ENCODE data around the gene SLC6A11. TPM values are rescaled to one million over a fixed set of nuclear protein-coding genes. Genes with fewer than 3 reads are reported as not detected.

The SLC6A11 gene
- total and polyA plus RNA-seq, 7 donors, result 0.06 TPM; not detected in 6

DNA sequence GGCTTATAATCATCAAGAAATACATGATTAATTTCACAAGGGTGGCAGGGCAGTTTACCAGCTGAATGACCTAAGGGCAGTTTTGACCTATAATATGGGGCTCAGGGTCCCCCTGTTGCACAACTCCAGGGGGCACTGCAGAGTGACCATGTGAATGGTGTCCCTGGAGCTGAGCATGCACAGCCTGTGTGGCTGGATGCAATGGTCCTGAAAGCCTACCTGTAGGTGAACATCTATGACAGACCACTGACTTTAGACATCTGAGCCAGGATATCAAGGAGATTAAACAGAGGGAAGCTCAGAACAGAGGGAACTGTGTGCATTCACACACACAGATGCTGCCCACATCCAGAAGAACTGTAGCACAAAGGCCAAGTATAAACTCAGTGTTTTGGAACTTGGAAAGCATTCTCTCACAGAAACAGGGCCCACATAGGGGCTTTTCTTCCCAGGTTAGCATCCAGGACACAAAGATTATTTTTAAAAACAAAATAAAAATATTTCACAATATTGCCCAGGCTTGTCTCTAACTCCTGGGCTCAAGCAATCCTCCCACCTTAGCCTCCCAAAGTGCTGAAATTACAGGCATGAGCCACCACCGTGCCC lies 7.8 kb upstream of the SLC6A11 start:
- Histone ChIP-seq H3K4me3 (no peak overlapping the region), H3K36me3 (ENCODE audit: insufficient read depth in 1 of 2, low read depth in 1 of 2) (no peaks in the 10 kb centered on the region), H3K27ac (no peak overlapping the region), H3K9me3 (no peaks in the 10 kb centered on the region), H3K27me3 (ENCODE audit: insufficient read depth in 3 of 3, low read length in 2 of 3) (peaks cover 0 to 16% (median 1%) of the 10 kb centered on the region in 3 donors), H3K4me1 (no peaks in the 10 kb centered on the region)
- 66 to 77% (median 77%) methylated on average over 1 of the region's 1 CpG for WGBS, 3 donors
- TF ChIP-seq, protein P1, sequence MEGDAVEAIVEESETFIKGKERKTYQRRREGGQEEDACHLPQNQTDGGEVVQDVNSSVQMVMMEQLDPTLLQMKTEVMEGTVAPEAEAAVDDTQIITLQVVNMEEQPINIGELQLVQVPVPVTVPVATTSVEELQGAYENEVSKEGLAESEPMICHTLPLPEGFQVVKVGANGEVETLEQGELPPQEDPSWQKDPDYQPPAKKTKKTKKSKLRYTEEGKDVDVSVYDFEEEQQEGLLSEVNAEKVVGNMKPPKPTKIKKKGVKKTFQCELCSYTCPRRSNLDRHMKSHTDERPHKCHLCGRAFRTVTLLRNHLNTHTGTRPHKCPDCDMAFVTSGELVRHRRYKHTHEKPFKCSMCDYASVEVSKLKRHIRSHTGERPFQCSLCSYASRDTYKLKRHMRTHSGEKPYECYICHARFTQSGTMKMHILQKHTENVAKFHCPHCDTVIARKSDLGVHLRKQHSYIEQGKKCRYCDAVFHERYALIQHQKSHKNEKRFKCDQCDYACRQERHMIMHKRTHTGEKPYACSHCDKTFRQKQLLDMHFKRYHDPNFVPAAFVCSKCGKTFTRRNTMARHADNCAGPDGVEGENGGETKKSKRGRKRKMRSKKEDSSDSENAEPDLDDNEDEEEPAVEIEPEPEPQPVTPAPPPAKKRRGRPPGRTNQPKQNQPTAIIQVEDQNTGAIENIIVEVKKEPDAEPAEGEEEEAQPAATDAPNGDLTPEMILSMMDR (IDR thresholded peaks at IDR 0.05), result no peak
- DNase-seq (no peak), ATAC-seq (no peak)
- intact Hi-C loops (cut with DNase I), result no loop called here

DNA sequence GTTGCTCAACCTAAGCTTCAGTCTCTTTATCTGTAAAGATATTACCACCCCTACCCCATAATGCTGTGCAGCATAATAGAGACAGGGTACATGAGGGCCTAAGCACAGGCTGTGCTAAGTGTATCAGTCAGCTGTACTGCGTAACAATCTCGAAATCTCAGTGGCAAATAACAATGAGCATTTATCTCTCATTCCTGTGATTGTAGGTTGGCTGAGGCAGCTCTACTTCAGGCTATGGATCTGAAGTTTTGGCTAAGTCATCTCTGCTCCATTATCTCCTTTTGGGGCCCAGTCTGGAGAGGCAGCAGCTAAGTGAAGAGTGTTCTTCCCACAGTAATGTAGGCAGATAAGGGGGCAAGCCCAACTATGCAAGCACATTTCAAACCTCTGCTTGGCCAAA lies 7.1 kb upstream of the SLC6A11 start:
- no peak overlapping the region for H3K27ac ChIP-seq
- peaks cover 0 to 14% (median 1%) of the 10 kb centered on the region in 3 donors for H3K27me3 ChIP-seq (ENCODE audit: insufficient read depth in 3 of 3, low read length in 2 of 3)
- no peak overlapping the region for H3K4me3 ChIP-seq
- H3K4me1 ChIP-seq, result no peaks in the 10 kb centered on the region
- 83 to 86% (median 85%) methylated on average over 2 of the region's 2 CpGs for whole genome bisulfite sequencing, 3 donors
- intact Hi-C loops (cut with DNase I), result no loop called here
- no peak for DNase-seq
- no peaks in the 10 kb centered on the region for H3K36me3 ChIP-seq (ENCODE audit: insufficient read depth in 1 of 2, low read depth in 1 of 2)
- no peak for ATAC-seq
- no peaks in the 10 kb centered on the region for H3K9me3 ChIP-seq
- TF ChIP-seq, protein P1 (IDR thresholded peaks at IDR 0.05), result no peak

DNA sequence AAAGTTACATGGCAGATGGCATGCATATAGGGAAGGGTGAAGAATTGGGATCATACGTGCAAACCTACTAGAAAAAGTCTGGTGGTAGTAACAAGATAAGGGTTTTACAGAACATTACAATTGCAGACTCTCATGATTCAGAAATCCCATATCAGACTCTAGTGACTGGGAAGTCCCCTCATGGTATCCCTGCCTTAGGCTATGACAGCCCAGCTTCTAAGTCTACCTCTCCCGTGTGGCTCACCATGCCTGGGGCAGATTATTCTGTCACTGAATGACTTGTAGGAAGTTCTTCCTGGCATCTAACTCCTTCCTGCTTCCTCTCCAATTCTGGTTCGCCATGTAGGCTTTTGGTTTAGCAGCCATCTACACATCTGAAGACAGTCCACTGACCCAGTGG lies 5.7 kb upstream of the SLC6A11 start:
- TF ChIP-seq, protein P1 (IDR thresholded peaks at IDR 0.05), result no peak

DNA sequence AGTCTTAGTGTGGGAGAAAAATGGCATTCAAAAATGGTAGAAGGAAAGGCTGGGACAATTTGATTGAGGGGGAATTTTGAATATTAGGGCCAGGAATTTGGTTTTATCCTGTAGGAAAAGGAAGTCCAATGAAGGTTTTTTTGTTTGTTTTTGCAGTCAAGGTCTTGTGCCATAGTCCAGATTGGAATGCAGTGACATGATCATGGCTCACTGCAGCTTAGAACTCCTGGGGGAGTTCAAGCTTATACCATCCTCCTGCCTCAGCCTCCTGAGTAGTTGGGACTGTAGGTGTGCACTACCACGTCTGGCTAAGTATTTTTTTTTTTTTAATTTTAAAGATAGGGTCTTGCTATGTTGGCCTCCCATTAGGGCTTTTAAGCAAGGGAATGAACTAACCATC lies 2.6 kb upstream of the SLC6A11 start:
- H3K4me1 ChIP-seq, result no peaks in the 10 kb centered on the region
- WGBS, 3 donors, result 48 to 88% (median 59%) methylated on average over 1 of the region's 1 CpG
- no peak overlapping the region for H3K27ac ChIP-seq
- intact Hi-C loops (cut with DNase I), result no loop called here
- TF ChIP-seq, protein P1 (IDR thresholded peaks at IDR 0.05), result no peak
- H3K27me3 ChIP-seq (ENCODE audit: insufficient read depth in 3 of 3, low read length in 2 of 3), result peaks cover 5 to 40% (median 8%) of the 10 kb centered on the region in 3 donors
- no peaks in the 10 kb centered on the region for H3K9me3 ChIP-seq
- DNase-seq (no peak), ATAC-seq (no peak)
- no peak overlapping the region for H3K4me3 ChIP-seq
- no peaks in the 10 kb centered on the region for H3K36me3 ChIP-seq (ENCODE audit: insufficient read depth in 1 of 2, low read depth in 1 of 2)

More for the DNA sequence above, 5.7 kb upstream of the SLC6A11 start:
- H3K27ac ChIP-seq, result no peak overlapping the region
- ATAC-seq (no peak), DNase-seq (no peak)
- no peaks in the 10 kb centered on the region for H3K9me3 ChIP-seq
- H3K27me3 ChIP-seq (ENCODE audit: insufficient read depth in 3 of 3, low read length in 2 of 3), result peaks cover 1 to 17% (median 5%) of the 10 kb centered on the region in 3 donors
- WGBS, 3 donors, result 74 to 83% (median 74%) methylated on average over 3 of the region's 3 CpGs
- H3K4me1 ChIP-seq, result no peaks in the 10 kb centered on the region
- no peak overlapping the region for H3K4me3 ChIP-seq
- intact Hi-C loops (cut with DNase I), result no loop called here
- H3K36me3 ChIP-seq (ENCODE audit: insufficient read depth in 1 of 2, low read depth in 1 of 2), result no peaks in the 10 kb centered on the region

DNA sequence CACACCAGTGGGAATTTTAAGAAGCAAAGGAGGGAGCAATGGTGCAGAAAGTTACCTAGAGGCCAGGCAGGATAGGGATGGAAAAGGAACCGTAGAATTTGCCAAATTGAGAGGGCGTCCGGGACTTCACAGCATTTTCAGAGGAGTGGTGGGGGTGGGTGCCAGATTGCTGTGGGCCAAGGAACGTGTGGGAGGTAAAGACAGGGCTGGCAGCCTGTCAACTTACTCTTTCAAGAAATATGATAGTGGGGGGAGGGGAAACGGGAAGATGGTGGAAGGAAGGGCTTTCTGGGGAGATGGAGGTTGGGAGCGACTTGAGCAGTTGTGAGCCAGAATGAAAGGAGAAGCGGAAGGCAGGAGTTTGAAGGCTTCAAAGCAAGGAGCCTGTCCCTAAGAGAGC lies 1.4 kb upstream of the SLC6A11 start:
- Histone ChIP-seq H3K36me3 (ENCODE audit: insufficient read depth in 1 of 2, low read depth in 1 of 2) (no peaks in the 10 kb centered on the region), H3K27ac (no peak overlapping the region), H3K4me3 (no peak overlapping the region), H3K27me3 (ENCODE audit: insufficient read depth in 3 of 3, low read length in 2 of 3) (peaks cover 5 to 40% (median 6%) of the 10 kb centered on the region in 3 donors), H3K4me1 (no peaks in the 10 kb centered on the region), H3K9me3 (no peaks in the 10 kb centered on the region)
- intact Hi-C loops (cut with DNase I), result no loop called here
- 58 to 62% (median 61%) methylated on average over 7 of the region's 7 CpGs for WGBS, 3 donors
- TF ChIP-seq, protein P1 (IDR thresholded peaks at IDR 0.05), result no peak
- ATAC-seq (no peak), DNase-seq (no peak)

Data from psoas muscle (tissue), 8 donors.